Measurements from ENCODE around the gene PDGFRB.

DNA sequence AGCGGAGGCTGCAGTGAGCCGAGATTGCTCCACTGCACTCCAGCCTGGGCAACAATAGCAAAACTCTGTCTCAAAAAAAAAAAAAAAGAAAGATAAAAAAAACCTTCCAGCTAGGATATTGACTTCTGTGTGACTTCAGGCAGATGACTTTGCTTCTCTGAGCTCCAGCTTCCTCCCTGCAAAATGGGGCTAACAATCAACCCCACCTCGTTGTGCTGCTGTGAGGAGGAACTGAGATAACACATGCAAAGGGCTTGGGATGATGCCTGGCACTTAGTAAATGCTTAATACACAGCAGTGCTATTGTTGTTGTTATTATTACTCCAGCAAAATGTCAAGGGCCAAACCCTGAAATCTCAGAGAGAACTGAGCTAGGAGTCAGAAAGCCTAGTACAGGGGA lies 7.4 kb upstream of the PDGFRB start:
- TF ChIP-seq, protein P1, sequence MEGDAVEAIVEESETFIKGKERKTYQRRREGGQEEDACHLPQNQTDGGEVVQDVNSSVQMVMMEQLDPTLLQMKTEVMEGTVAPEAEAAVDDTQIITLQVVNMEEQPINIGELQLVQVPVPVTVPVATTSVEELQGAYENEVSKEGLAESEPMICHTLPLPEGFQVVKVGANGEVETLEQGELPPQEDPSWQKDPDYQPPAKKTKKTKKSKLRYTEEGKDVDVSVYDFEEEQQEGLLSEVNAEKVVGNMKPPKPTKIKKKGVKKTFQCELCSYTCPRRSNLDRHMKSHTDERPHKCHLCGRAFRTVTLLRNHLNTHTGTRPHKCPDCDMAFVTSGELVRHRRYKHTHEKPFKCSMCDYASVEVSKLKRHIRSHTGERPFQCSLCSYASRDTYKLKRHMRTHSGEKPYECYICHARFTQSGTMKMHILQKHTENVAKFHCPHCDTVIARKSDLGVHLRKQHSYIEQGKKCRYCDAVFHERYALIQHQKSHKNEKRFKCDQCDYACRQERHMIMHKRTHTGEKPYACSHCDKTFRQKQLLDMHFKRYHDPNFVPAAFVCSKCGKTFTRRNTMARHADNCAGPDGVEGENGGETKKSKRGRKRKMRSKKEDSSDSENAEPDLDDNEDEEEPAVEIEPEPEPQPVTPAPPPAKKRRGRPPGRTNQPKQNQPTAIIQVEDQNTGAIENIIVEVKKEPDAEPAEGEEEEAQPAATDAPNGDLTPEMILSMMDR (IDR thresholded peaks at IDR 0.05; ENCODE audit: insufficient read depth, low read length) = no peak
- TF ChIP-seq POLR2AphosphoS5 (IDR thresholded peaks at IDR 0.05; ENCODE audit: low read depth) (no peak), GABPA (IDR thresholded peaks at IDR 0.05; ENCODE audit: low read depth) (no peak)
- TF ChIP-seq, protein P2, sequence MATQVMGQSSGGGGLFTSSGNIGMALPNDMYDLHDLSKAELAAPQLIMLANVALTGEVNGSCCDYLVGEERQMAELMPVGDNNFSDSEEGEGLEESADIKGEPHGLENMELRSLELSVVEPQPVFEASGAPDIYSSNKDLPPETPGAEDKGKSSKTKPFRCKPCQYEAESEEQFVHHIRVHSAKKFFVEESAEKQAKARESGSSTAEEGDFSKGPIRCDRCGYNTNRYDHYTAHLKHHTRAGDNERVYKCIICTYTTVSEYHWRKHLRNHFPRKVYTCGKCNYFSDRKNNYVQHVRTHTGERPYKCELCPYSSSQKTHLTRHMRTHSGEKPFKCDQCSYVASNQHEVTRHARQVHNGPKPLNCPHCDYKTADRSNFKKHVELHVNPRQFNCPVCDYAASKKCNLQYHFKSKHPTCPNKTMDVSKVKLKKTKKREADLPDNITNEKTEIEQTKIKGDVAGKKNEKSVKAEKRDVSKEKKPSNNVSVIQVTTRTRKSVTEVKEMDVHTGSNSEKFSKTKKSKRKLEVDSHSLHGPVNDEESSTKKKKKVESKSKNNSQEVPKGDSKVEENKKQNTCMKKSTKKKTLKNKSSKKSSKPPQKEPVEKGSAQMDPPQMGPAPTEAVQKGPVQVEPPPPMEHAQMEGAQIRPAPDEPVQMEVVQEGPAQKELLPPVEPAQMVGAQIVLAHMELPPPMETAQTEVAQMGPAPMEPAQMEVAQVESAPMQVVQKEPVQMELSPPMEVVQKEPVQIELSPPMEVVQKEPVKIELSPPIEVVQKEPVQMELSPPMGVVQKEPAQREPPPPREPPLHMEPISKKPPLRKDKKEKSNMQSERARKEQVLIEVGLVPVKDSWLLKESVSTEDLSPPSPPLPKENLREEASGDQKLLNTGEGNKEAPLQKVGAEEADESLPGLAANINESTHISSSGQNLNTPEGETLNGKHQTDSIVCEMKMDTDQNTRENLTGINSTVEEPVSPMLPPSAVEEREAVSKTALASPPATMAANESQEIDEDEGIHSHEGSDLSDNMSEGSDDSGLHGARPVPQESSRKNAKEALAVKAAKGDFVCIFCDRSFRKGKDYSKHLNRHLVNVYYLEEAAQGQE (IDR thresholded peaks at IDR 0.05; ENCODE audit: insufficient replicate concordance, low read depth) = no peak

Measured in HL-60 (cell line).